K562 (cell line): ENCODE results near the gene CHI3L1. TPM values are rescaled to one million over a fixed set of nuclear protein-coding genes. Genes with fewer than 3 reads are reported as not detected.

Source experiments
- ATAC-seq: fragments of 200-7000 bp; cut with Tn5 transposase; 3 replicates; pipeline ENCODE4 v1.9.1; 2020; ENCODE audit warnings: moderate library complexity
- BruUV-seq: library from RNA; stranded (reverse); fragments of 400-500 nt; replicated peaks from 2 replicates; lab custom pipeline; 2021; lab: Mats Ljungman, UMichigan
- CTCF ChIA-PET: fragments of 300-600 bp; formaldehyde crosslinking; extraction: SDS; loops from one replicate; lab custom pipeline; 2021; ENCODE audit warnings: low intra/inter-chr PET ratio; lab: Yijun Ruan, JAX
- POLR2A ChIA-PET: fragments of 300-600, 350-650 bp; sonication (Branson Sonifier 250); formaldehyde crosslinking; extraction: SDS; loops from one replicate; lab custom pipeline; 2021; ENCODE audit warnings: antibody characterized with exemption, inconsistent platforms; lab: Yijun Ruan, JAX
- DNase-seq, 4 experiments: peaks; one replicate each; pipeline versions ENCODE4 v3.0.0 to v3.0.0-alpha.2; 2011 to 2018; ENCODE audit warnings: low spot score in 3 of 4, mixed read lengths in 3 of 4; ENCODE audit errors: extremely low read depth in 1 of 4
- FAIRE-seq: peaks from 2 replicates; lab custom pipeline; 2011; peaks lifted over from hg19 to GRCh38; lab: Jason Lieb, UNC
- H2AFZ ChIP-seq: 2 replicates; pipeline ENCODE4 v1.6.0; 2011; ENCODE audit warnings: low read depth, low read length, control low read depth, inconsistent platforms
- H3K27ac ChIP-seq: fragments of 200-600 bp; 3 replicates; pipeline ENCODE4 v1.8.0; 2011; ENCODE audit warnings: low read depth, mild to moderate bottlenecking, control low read depth, inconsistent platforms, low read length, moderate library complexity, mixed read lengths; ENCODE audit errors: extremely low read depth
- H3K27me3 ChIP-seq, 2 experiments: fragments of 300-600 bp in 1 of 2; 2 replicates in 1 of 2; 3 replicates in 1 of 2; pipeline versions ENCODE4 v1.6.0 to v1.8.0; 2011; ENCODE audit warnings: inconsistent platforms in 2 of 2, low read length in 2 of 2, mild to moderate bottlenecking in 1 of 2, mixed read lengths in 1 of 2, moderate library complexity in 1 of 2; ENCODE audit not compliant: control insufficient read depth in 2 of 2, insufficient read depth in 2 of 2
- H3K36me3 ChIP-seq: fragments of 300-600 bp; 3 replicates; pipeline ENCODE4 v1.8.0; 2011; ENCODE audit warnings: mild to moderate bottlenecking, low read length, inconsistent platforms; ENCODE audit not compliant: control insufficient read depth, insufficient read depth
- H3K4me1 ChIP-seq, 2 experiments: fragments of 200-600 bp in 1 of 2; replicated peaks in 1 of 2; 2 replicates in 1 of 2; 3 replicates in 1 of 2; pipeline versions ENCODE4 v1.5.1 to v1.8.0; 2011; ENCODE audit warnings: inconsistent platforms in 2 of 2, low read length in 2 of 2, mild to moderate bottlenecking in 1 of 2, mixed read lengths in 1 of 2, moderate library complexity in 1 of 2; ENCODE audit not compliant: control insufficient read depth in 2 of 2, insufficient read depth in 2 of 2
- H3K4me2 ChIP-seq: 2 replicates; pipeline ENCODE4 v1.6.1; 2011; ENCODE audit warnings: low read length, control low read depth, inconsistent platforms, mixed read lengths; ENCODE audit not compliant: insufficient read depth
- H3K4me3 ChIP-seq: fragments of 200-600 bp; sonication (generic), shearing (Covaris generic); 2 replicates; pipeline ENCODE4 v1.5.1; 2016; ENCODE audit warnings: control low read depth, inconsistent platforms
- H3K79me2 ChIP-seq: fragments of 200-600 bp; 3 replicates; pipeline ENCODE4 v1.8.0; 2011; ENCODE audit warnings: low read length, inconsistent platforms; ENCODE audit not compliant: control insufficient read depth, insufficient read depth
- H3K9ac ChIP-seq, 2 experiments: 2 replicates each; pipeline versions ENCODE4 v1.6.0 to v1.6.1; 2011; ENCODE audit warnings: low read depth in 2 of 2, low read length in 2 of 2, control low read depth in 1 of 2, inconsistent platforms in 1 of 2, mild to moderate bottlenecking in 1 of 2, mixed read lengths in 1 of 2; ENCODE audit not compliant: insufficient read depth in 1 of 2
- H3K9me1 ChIP-seq: one replicate; pipeline ENCODE4 v1.6.0; 2011; ENCODE audit warnings: inconsistent platforms, mild to moderate bottlenecking, low read length, moderate library complexity; ENCODE audit not compliant: control insufficient read depth, insufficient read depth
- H3K9me3 ChIP-seq: replicated peaks from 2 replicates; pipeline ENCODE4 v1.5.1; 2011; ENCODE audit warnings: low read depth, low read length, inconsistent platforms; ENCODE audit not compliant: control insufficient read depth, insufficient read depth
- H4K20me1 ChIP-seq: replicated peaks from 2 replicates; pipeline ENCODE4 v1.6.1; 2011; ENCODE audit warnings: low read length, inconsistent platforms, mixed read lengths; ENCODE audit not compliant: control insufficient read depth, insufficient read depth
- BACH1 ChIP-seq: fragments of 200-800 bp; sonication (Bioruptor generic); IDR thresholded peaks from 2 replicates; pipeline ENCODE4 v1.6.1; 2016; ENCODE audit warnings: missing genetic modification characterization, missing compliant biosample characterization
- NFIC ChIP-seq: fragments of 450-650 bp; IDR thresholded peaks from 2 replicates; pipeline ENCODE4 v1.6.1; 2017; ENCODE audit warnings: mild to moderate bottlenecking, inconsistent platforms
- ZNF217 ChIP-seq: sonication (generic); formaldehyde crosslinking; IDR thresholded peaks from 2 replicates; pipeline ENCODE4 v1.8.0; 2022; ENCODE audit warnings: mild to moderate bottlenecking, missing genetic modification reagents
- WGBS: fragments of 100-300 bp; shearing (Covaris generic); methylation state at CpG from one replicate; pipeline ENCODE4 v1.1.6; 2016; ENCODE audit warnings: low coverage, mixed read lengths; ENCODE audit not compliant: insufficient coverage; ENCODE audit errors: missing lambda C conversion rate; 5-methylcytosine and 5-hydroxymethylcytosine counted together
- in situ Hi-C: fragments of 300-500 bp; cut with MboI; formaldehyde crosslinking; loops from 4 replicates; pipeline ENCODE4 v1.15.0; 2018; ENCODE audit warnings: inconsistent platforms, mixed read lengths
- intact Hi-C: fragments of 100-400 bp; cut with micrococcal nuclease; formaldehyde crosslinking; loops from 2 replicates; pipeline ENCODE4 v1.14.2; 2022
- polyA plus RNA-seq, 8 experiments: library from polyadenylated mRNA; depleted of rRNA in 4 of 8; stranded (reverse) in 5 of 8; unstranded in 3 of 8; fragments of >200 nt; fragmentation: Nextera tagmentation in 2 of 8; fragmentation: Illumina TruSeq in 1 of 8; extraction: Ambion mirVana in 2 of 8; extraction: Trizol in 1 of 8; gene quantifications; 2 replicates each; pipeline versions ENCODE4 v1.2.1 to v1.2.3, GENCODE V29; 2011 to 2014; ENCODE audit warnings: inconsistent platforms in 1 of 8, missing spikeins in 1 of 8
- total RNA-seq, 7 experiments: library from RNA; depleted of rRNA in 6 of 7; stranded (reverse); fragments of >200 nt in 6 of 7; fragmentation: Illumina TruSeq in 2 of 7; extraction: Trizol in 2 of 7; gene quantifications; 2 replicates each; pipeline versions ENCODE4 v1.2.1 to v1.2.3, GENCODE V29; 2011 to 2021; ENCODE audit warnings: low replicate concordance in 1 of 7

Gene CHI3L1
- total and polyA plus RNA-seq, 9 of the 15 experiments (the other 6 are each of a cell fraction or from before 2014, with no cell fraction given) = not detected

GRCh38 chr1:203129501-203130231 lies 56.8 kb downstream of the CHI3L1 start:
- in situ Hi-C loops (no loop called here), intact Hi-C loops (no loop called here)
- H3K27ac ChIP-seq = no peak overlapping the region
- H3K4me1 ChIP-seq = peaks cover 0 to 16% of the 10 kb centered on the region in 2 experiments; a peak in 2 of 5 replicates
- ChIA-PET CTCF (no interaction called here), POLR2A (interaction anchor here (0.6 kb wide), 1 partner anchor 122 kb away, joined by 3 read pairs; no protein-coding TSS in a partner anchor)
- peaks cover 5 to 82% of the 10 kb centered on the region in 2 experiments; a peak in 4 of 5 replicates for H3K27me3 ChIP-seq
- WGBS = 0% methylated on average over 7 of the region's 7 CpGs
- TF ChIP-seq BACH1 (tag) = no peak
- 0 out of 2 replicates have a peak, but pooled peaks have one; percentile 9 for TF ChIP-seq NFIC
- no peak for TF ChIP-seq ZNF217 (CRISPR knock-in tag)
- H2AFZ ChIP-seq = no peak overlapping the region
- no peak for ATAC-seq
- no peak overlapping the region for H3K4me2 ChIP-seq
- FAIRE-seq = no peak
- H3K9me1 ChIP-seq = no peaks in the 10 kb centered on the region
- DNase-seq = no peak
- H3K4me3 ChIP-seq = no peak overlapping the region
- H3K79me2 ChIP-seq = no peaks in the 10 kb centered on the region
- H4K20me1 ChIP-seq = peaks cover 17% of the 10 kb centered on the region
- H3K9ac ChIP-seq = no peak overlapping the region
- BruUV-seq = no TSS peak
- no peaks in the 10 kb centered on the region for H3K36me3 ChIP-seq
- no peaks in the 10 kb centered on the region for H3K9me3 ChIP-seq

Other genes starting within 250 kb of the CHI3L1 start
Only the 7 nearest of the 10 such genes appear.
- gene PPFIA4, start 160.2 kb downstream of the CHI3L1 start, total RNA-seq (2014; rRNA removed) = 0.94 and 1.00 TPM in 2 replicates
- 0.22 and 0.36 TPM in 2 replicates for gene PPFIA4, start 160.2 kb downstream of the CHI3L1 start, total RNA-seq (2014; rRNA removed; fragmentation: Illumina TruSeq; extraction: Trizol)
- 0.43 and 0.60 TPM in 2 replicates for gene PPFIA4, start 160.2 kb downstream of the CHI3L1 start, total RNA-seq (2015; rRNA removed; fragmentation: Illumina TruSeq; extraction: Trizol)
- 1.9 and 2.0 TPM in 2 replicates for gene PPFIA4, start 160.2 kb downstream of the CHI3L1 start, total RNA-seq (2021)
- 12.0 and 15.5 TPM in 2 replicates for gene PPFIA4, start 160.2 kb downstream of the CHI3L1 start, polyA plus RNA-seq (2011; rRNA removed)
- gene PPFIA4, start 160.2 kb downstream of the CHI3L1 start, polyA plus RNA-seq (2014; fragmentation: Illumina TruSeq; extraction: Trizol) = 0.69 and 0.70 TPM in 2 replicates
- gene PPFIA4, start 160.2 kb downstream of the CHI3L1 start, polyA plus RNA-seq (2014; fragmentation: Nextera tagmentation; extraction: Ambion mirVana) = under 1 TPM; 0.07 to 0.08 TPM
- 1.2 and 5.3 TPM in 2 replicates for gene PPFIA4, start 160.2 kb downstream of the CHI3L1 start, polyA plus RNA-seq (2014; rRNA removed)
- gene MYOG, start 100.7 kb downstream of the CHI3L1 start, total RNA-seq (2014; rRNA removed) = not detected in 2 replicates
- gene MYOG, start 100.7 kb downstream of the CHI3L1 start, total RNA-seq (2014; rRNA removed; fragmentation: Illumina TruSeq; extraction: Trizol) = not detected in 2 replicates
- not detected in 2 replicates for gene MYOG, start 100.7 kb downstream of the CHI3L1 start, total RNA-seq (2015; rRNA removed; fragmentation: Illumina TruSeq; extraction: Trizol)
- gene MYOG, start 100.7 kb downstream of the CHI3L1 start, total RNA-seq (2021) = not detected in 2 replicates
- not detected in 2 replicates for gene MYOG, start 100.7 kb downstream of the CHI3L1 start, polyA plus RNA-seq (2011; rRNA removed)
- not detected in 2 replicates for gene MYOG, start 100.7 kb downstream of the CHI3L1 start, polyA plus RNA-seq (2014; fragmentation: Illumina TruSeq; extraction: Trizol)
- gene MYOG, start 100.7 kb downstream of the CHI3L1 start, polyA plus RNA-seq (2014; fragmentation: Nextera tagmentation; extraction: Ambion mirVana) = not detected
- not detected in 2 replicates for gene MYOG, start 100.7 kb downstream of the CHI3L1 start, polyA plus RNA-seq (2014; rRNA removed)
- gene ADORA1, start 59.0 kb downstream of the CHI3L1 start, total RNA-seq (2014; rRNA removed) = not detected in 2 replicates
- not detected in 2 replicates for gene ADORA1, start 59.0 kb downstream of the CHI3L1 start, total RNA-seq (2014; rRNA removed; fragmentation: Illumina TruSeq; extraction: Trizol)
- gene ADORA1, start 59.0 kb downstream of the CHI3L1 start, total RNA-seq (2015; rRNA removed; fragmentation: Illumina TruSeq; extraction: Trizol) = not detected in 2 replicates
- gene ADORA1, start 59.0 kb downstream of the CHI3L1 start, total RNA-seq (2021) = not detected in 2 replicates
- gene ADORA1, start 59.0 kb downstream of the CHI3L1 start, polyA plus RNA-seq (2011; rRNA removed) = not detected in 2 replicates
- not detected in 2 replicates for gene ADORA1, start 59.0 kb downstream of the CHI3L1 start, polyA plus RNA-seq (2014; fragmentation: Illumina TruSeq; extraction: Trizol)
- not detected for gene ADORA1, start 59.0 kb downstream of the CHI3L1 start, polyA plus RNA-seq (2014; fragmentation: Nextera tagmentation; extraction: Ambion mirVana)
- gene ADORA1, start 59.0 kb downstream of the CHI3L1 start, polyA plus RNA-seq (2014; rRNA removed) = not detected in 2 replicates
- gene MYBPH, start 10.9 kb downstream of the CHI3L1 start, total RNA-seq (2014; rRNA removed) = not detected in 2 replicates
- not detected in 2 replicates for gene MYBPH, start 10.9 kb downstream of the CHI3L1 start, total RNA-seq (2014; rRNA removed; fragmentation: Illumina TruSeq; extraction: Trizol)
- gene MYBPH, start 10.9 kb downstream of the CHI3L1 start, total RNA-seq (2015; rRNA removed; fragmentation: Illumina TruSeq; extraction: Trizol) = not detected in 2 replicates
- gene MYBPH, start 10.9 kb downstream of the CHI3L1 start, total RNA-seq (2021) = not detected in 2 replicates
- not detected in 2 replicates for gene MYBPH, start 10.9 kb downstream of the CHI3L1 start, polyA plus RNA-seq (2011; rRNA removed)
- not detected in 2 replicates for gene MYBPH, start 10.9 kb downstream of the CHI3L1 start, polyA plus RNA-seq (2014; fragmentation: Illumina TruSeq; extraction: Trizol)
- gene MYBPH, start 10.9 kb downstream of the CHI3L1 start, polyA plus RNA-seq (2014; fragmentation: Nextera tagmentation; extraction: Ambion mirVana) = not detected
- gene MYBPH, start 10.9 kb downstream of the CHI3L1 start, polyA plus RNA-seq (2014; rRNA removed) = 0.13 TPM in 1 of 2 replicates, not detected in the other
- not detected in 2 replicates for gene CHIT1, start 43.0 kb upstream of the CHI3L1 start, total RNA-seq (2014; rRNA removed)
- not detected in 2 replicates for gene CHIT1, start 43.0 kb upstream of the CHI3L1 start, total RNA-seq (2014; rRNA removed; fragmentation: Illumina TruSeq; extraction: Trizol)
- gene CHIT1, start 43.0 kb upstream of the CHI3L1 start, total RNA-seq (2015; rRNA removed; fragmentation: Illumina TruSeq; extraction: Trizol) = not detected in 2 replicates
- gene CHIT1, start 43.0 kb upstream of the CHI3L1 start, total RNA-seq (2021) = not detected in 2 replicates
- gene CHIT1, start 43.0 kb upstream of the CHI3L1 start, polyA plus RNA-seq (2011; rRNA removed) = not detected in 2 replicates
- not detected in 2 replicates for gene CHIT1, start 43.0 kb upstream of the CHI3L1 start, polyA plus RNA-seq (2014; fragmentation: Illumina TruSeq; extraction: Trizol)
- gene CHIT1, start 43.0 kb upstream of the CHI3L1 start, polyA plus RNA-seq (2014; fragmentation: Nextera tagmentation; extraction: Ambion mirVana) = not detected
- gene CHIT1, start 43.0 kb upstream of the CHI3L1 start, polyA plus RNA-seq (2014; rRNA removed) = not detected in 2 replicates
- 8.7 and 11.3 TPM in 2 replicates for gene BTG2, start 118.8 kb upstream of the CHI3L1 start, total RNA-seq (2014; rRNA removed)
- gene BTG2, start 118.8 kb upstream of the CHI3L1 start, total RNA-seq (2014; rRNA removed; fragmentation: Illumina TruSeq; extraction: Trizol) = 5.8 and 7.2 TPM in 2 replicates
- 2.6 and 2.9 TPM in 2 replicates for gene BTG2, start 118.8 kb upstream of the CHI3L1 start, total RNA-seq (2015; rRNA removed; fragmentation: Illumina TruSeq; extraction: Trizol)
- 9.6 and 11.5 TPM in 2 replicates for gene BTG2, start 118.8 kb upstream of the CHI3L1 start, total RNA-seq (2021)
- 29.7 and 41.9 TPM in 2 replicates for gene BTG2, start 118.8 kb upstream of the CHI3L1 start, polyA plus RNA-seq (2011; rRNA removed)
- gene BTG2, start 118.8 kb upstream of the CHI3L1 start, polyA plus RNA-seq (2014; fragmentation: Illumina TruSeq; extraction: Trizol) = 9.4 and 12.2 TPM in 2 replicates
- 1 to 10 TPM; 2.3 to 3.8 TPM for gene BTG2, start 118.8 kb upstream of the CHI3L1 start, polyA plus RNA-seq (2014; fragmentation: Nextera tagmentation; extraction: Ambion mirVana)
- gene BTG2, start 118.8 kb upstream of the CHI3L1 start, polyA plus RNA-seq (2014; rRNA removed) = 10.1 and 12.7 TPM in 2 replicates
- gene FMOD, start 164.4 kb upstream of the CHI3L1 start, total RNA-seq (2014; rRNA removed) = not detected in 2 replicates
- gene FMOD, start 164.4 kb upstream of the CHI3L1 start, total RNA-seq (2014; rRNA removed; fragmentation: Illumina TruSeq; extraction: Trizol) = not detected in 2 replicates
- gene FMOD, start 164.4 kb upstream of the CHI3L1 start, total RNA-seq (2015; rRNA removed; fragmentation: Illumina TruSeq; extraction: Trizol) = not detected in 2 replicates
- gene FMOD, start 164.4 kb upstream of the CHI3L1 start, total RNA-seq (2021) = 0.13 and 0.20 TPM in 2 replicates
- 0.03 TPM in 1 of 2 replicates, not detected in the other for gene FMOD, start 164.4 kb upstream of the CHI3L1 start, polyA plus RNA-seq (2011; rRNA removed)
- not detected in 2 replicates for gene FMOD, start 164.4 kb upstream of the CHI3L1 start, polyA plus RNA-seq (2014; fragmentation: Illumina TruSeq; extraction: Trizol)
- gene FMOD, start 164.4 kb upstream of the CHI3L1 start, polyA plus RNA-seq (2014; fragmentation: Nextera tagmentation; extraction: Ambion mirVana) = under 1 TPM in 1 of 2 experiments, not detected in 1; 0.03 TPM
- not detected in 2 replicates for gene FMOD, start 164.4 kb upstream of the CHI3L1 start, polyA plus RNA-seq (2014; rRNA removed)